Left ventricle myocardium superior (tissue), 1 donor: ENCODE data around the gene DTD1. TPM values are rescaled to one million over a fixed set of nuclear protein-coding genes. Genes with fewer than 3 reads are reported as not detected.
"Not testable (repeated sequence)": the region's sequence is repeated elsewhere in the genome, so short reads cannot be mapped to it uniquely, and the experiment has no call there.

Source experiments
- ATAC-seq: fragments of 200-7000 bp; cut with Tn5 transposase; one replicate; pipeline ENCODE4 v1.9.1; 2020; ENCODE audit warnings: mild to moderate bottlenecking, moderate library complexity
- DNase-seq: peaks from one replicate; pipeline ENCODE4 v3.0.0-alpha.2; 2020
- intact Hi-C: fragments of 100-400 bp; cut with micrococcal nuclease; formaldehyde crosslinking; loops from one replicate; pipeline ENCODE4 v1.11.0; 2022
- total RNA-seq: library from RNA; stranded (reverse); fragmentation: NEBNext Ultra II Directional; extraction: Animal tissue kit (Norgen Biotek cat#: 25700); gene quantifications from one replicate; pipeline ENCODE4 v1.2.1, GENCODE V29; 2021
- donor health status: DM: no; HTN: yes; CAD: no; lungs with severe emphysema.

DTD1 gene
- total RNA-seq, 1 donor from 2014 or later, result 10.7 TPM

DNA sequence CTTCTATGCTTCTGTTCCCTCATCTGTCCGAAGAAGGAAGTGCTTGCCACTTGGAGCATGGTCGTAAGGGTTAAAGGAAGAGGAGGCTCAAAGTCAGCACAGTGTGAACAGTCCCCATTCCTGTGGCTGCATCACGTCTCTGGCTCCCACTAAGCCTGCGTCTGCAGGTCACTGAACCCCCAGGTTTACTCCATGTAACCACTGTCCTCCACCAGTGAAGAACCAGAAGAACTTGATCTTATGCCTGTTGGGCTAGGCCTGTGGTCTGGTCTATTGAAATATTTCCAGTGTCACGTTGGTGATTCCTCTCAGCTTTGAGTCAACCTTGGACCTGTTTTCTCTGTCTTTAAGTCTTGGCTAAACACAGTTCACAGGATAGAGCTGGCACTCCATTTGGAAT, 179.8 kb downstream of the DTD1 start:
- intact Hi-C loops, result no loop called here
- ATAC-seq (no peak), DNase-seq (no peak)

DNA sequence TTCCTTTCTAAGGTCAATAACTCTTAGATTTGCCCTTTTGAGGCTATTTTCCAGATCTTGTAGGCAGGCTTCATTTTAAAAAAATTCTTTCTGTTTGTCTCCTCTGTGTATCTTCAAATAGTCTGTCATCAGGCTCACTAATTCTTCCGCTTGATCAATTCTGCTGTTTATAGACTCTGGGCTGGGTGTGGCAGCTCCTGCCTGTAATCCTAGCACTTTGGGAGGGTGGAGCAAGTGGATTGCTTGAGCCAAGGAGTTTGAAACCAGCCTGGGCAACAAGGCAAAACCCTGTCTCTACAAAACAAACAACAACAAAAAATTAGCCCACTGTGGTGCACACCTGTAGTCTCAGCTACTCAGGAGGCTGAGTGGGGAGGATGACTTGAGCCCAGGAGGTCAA, 185.7 kb downstream of the DTD1 start:
- intact Hi-C loops, result no loop called here
- ATAC-seq, result no peak
- no peak for DNase-seq

DNA sequence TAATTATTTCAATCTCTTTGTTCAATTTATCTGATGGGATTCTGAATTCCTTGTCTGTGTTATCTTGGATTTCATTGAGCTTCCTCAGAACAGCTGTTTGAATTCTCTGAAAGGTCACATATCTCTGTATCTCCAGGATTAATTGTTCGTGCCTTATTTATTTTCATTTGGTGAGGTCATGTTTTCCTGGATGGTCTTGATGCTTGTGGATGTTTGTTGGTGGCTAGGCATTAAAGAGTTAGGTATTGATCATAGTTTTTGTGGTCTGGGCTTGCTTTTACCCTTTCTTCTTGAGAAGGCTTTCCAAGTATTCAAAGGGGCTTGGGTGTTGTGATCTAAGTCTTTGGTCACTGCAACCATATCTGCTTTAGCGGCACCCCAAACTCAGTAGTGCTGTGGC, 186.4 kb downstream of the DTD1 start:
- ATAC-seq (no peak), DNase-seq (no peak)
- intact Hi-C loops, result no loop called here

DNA sequence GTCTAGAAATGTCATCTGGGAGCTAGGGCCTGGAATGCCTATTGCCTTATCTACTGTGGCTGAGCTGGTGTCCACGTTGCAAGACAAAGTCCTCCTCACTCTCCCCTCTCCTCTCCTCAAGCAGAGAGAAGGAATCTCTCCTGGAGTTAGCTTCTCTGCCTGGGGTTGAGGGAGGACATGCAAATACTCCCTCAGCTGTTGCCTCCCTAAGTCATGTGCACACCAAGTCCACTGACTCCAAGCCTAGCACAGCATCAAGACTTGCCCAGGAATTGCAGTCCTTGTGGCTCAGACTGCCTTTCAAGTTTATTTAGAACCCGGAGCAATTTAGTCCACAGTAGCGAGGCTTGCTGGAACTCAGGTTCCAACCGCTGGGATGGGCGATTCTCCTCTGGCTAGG, 187.8 kb downstream of the DTD1 start:
- ATAC-seq (no peak), DNase-seq (no peak)
- intact Hi-C loops, result no loop called here

DNA sequence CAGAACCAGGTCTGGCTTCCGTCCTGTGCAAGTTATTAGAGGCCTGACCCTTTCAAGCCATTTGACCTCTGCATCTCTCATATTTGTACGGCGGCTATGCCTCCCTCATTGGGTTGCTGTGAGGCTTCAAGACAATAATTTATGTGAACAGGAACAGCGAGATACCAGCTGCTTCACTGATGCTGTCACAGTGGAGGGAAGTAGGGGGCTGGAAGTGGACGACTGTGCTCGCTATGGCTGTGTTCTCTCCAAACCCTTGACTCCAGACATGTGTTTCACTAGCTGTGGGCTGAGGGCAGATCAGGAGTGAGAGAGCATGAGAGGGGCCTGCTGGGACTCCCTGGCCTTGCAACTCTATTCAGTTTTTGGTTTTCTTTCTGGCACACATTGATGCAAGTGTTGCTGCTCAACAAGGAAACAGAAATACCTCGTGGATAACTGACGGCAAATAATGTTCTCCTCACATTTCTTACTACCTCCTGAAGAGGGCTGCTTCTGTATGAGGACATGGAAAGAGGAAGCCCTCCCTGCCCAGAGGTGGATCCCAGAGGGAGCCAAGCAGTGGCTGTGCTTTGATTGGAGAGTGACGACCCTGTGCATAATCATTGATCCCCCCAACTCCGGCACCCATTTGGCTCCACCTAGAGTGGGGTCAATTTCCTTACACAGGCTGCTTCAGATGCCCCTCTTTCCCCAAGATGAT, 191.0 kb downstream of the DTD1 start:
- intact Hi-C loops, result no loop called here
- ATAC-seq (no peak), DNase-seq (no peak)

DNA sequence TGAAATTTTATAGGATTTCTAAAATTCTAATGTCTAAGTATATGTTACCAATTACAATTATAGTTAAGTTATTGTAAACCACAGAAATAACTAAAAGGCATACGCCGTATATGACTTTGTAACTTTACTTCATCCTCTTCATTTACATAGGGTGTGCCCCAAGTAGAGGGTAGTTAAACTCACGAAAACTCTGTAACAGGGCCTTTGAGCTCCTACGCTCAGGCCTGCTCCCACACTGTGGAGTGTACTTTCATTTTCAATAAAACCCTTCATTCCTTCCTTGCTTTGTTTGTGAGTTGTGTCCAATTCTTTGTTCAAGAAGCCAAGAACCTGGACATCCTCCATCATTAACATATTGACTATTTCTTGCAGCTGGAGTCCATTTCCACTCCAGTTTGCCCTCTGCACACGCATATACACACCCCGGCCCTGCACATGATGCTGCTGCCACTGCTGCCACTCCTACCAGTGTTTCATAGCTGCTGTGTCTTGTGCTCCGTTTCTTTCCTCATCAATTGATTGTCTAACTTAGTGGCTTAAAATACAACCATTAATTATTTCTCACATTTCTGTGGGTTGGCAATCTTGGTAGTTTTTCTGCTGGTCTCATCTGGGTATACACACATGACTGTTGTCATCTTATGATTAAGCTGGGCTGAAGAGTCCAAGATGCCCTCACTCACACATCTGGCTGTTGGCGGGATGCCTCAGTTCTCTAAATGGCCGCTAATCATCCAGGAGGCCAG, 192.7 kb downstream of the DTD1 start:
- ATAC-seq, result no peak
- no peak for DNase-seq
- intact Hi-C loops, result no loop called here

DNA sequence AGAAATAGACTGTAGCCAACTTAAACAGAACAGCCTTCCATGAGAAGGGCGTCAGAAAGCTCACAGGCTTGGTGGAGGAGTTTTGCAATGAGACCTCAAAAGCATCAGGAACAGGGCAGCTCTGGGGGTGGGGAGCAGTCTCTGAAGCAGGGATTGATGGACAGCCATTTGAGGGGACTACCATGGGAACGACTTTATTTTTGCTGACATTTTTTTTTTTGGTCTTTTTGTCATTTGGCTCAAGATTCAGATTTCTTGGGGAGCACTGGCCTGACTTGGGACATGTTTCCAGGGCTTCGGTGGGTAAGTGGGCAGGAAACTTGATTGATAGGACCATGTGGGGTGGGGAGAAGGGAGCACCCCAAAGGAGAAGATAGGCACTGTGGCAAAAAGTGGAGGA, 193.7 kb downstream of the DTD1 start:
- DNase-seq (no peak), ATAC-seq (no peak)
- intact Hi-C loops, result no loop called here

DNA sequence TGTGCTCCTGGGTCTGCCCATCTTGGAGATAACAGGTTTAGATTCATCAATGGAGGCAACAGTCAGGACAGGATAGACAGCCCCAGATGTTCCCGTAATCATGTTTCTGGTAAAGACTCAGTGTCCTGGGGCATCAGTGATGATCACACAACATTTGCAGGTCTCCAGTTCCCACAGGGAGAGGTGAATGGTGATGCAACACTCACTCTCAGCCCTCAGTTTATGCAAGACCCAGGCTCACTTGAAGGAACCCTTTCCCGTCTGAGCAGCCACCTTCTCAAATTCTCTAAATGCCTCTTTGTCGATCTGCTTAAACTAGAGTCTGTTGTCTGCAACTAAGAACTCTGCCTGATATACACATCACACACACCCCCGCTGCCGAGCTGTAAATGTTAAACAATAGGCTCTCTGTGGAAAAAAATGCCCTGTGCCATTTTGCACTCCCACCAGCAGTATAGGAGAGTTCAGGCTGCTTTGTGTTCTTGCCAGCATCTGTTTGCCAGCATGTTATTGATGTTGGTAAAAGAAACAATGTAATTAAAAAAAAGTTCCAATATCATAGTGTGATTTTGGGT, 195.6 kb downstream of the DTD1 start:
- DNase-seq (no peak), ATAC-seq (no peak)
- intact Hi-C loops, result no loop called here

DNA sequence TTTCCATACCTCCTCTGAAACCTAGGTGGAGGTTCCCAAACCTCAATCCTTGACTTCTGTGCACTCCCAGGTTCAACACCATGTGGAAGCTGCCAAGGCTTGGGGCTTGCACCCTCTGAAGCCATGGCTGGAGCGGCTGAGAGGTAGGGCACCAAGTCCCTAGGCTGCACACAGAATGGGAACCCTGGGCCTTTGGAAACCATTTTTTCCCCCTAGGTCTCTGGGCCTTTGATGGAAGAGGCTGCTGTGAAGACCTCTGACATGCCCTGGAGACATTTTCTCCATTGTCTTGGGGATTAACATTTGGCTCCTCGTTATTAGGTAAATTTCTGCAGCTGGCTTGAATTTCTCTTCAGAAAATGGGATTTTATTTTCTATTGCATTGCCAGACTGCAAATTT, 199.2 kb downstream of the DTD1 start:
- intact Hi-C loops, DNase-seq, ATAC-seq: not testable (repeated sequence)

DNA sequence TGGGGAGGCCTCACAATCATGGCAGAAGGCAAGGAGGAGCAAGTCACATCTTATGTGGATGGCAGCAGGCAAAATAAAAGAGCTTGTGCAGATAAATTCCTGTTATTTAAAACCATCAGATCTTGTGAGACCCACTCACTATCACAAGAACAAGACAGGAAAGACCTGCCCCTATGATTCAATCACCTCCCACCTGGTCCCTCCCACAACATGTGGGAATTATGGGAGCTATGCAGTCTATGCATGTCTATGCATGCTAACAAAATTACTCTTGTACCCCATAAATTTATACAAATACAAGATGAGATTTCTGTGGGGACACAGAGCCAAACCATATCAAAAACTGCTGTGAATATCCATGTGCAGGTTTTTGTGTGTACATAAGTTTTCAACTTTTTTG, 200.2 kb downstream of the DTD1 start:
- ATAC-seq (no peak), DNase-seq (no peak)
- intact Hi-C loops, result no loop called here

DNA sequence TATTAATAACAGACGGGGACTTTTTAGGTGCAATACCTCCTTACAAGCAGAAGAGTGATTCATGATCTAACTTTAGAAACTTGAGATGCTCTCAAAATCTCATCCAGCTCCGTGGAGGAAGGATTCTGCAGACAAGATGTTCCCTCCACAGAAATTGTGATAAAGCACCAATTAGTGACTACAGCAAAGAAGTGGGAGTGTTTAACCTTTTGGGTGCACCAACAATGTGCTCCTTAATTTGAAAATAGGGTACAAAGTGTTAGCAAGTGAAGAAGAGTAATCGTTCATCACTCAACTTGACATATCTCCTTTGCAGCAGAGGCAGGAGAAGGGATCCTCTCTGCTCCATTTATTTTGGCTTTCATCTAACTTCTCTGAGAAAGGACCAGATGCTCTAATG, 202.9 kb downstream of the DTD1 start:
- intact Hi-C loops, result no loop called here
- ATAC-seq, result no peak
- no peak for DNase-seq

DNA sequence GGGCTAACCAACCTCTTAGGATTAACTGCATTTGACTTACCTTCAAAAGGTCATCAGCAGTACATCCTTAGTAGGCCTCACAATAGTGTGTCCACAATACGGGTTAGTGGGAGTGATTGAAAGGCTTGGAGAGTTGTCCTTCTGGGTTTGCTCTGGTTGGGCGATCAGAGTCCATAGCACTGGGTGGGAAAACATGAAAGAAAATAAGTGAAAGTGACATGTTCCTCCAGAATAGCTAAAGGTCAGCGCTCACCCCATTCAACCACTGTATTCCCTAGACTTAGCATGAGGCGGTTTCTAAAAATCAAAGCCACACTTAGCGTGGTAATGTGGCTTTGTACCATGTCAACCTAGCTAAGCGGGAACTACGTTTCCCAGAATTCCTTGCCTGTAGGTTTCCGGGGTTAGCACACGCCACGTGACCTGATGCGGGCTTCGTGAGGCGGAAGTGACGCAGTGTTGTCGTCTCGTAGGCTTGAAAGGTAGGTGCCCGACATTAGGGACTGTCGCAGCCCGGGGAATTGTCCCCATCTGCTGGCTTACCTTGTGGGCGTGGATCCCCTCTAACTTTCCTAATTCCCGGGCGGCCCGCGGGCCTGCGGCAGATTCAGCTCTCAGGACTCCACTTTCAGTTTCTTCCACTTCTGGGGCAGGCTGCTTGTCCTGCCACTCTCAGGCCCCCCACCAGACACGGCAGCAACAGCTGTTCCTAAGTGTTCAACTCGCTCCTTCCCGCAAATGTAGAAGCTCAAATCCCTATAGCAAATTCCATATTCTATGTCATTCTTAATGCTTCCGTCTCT, 206.0 kb downstream of the DTD1 start:
- intact Hi-C loops, result no loop called here
- peak; percentile 92 for DNase-seq
- peak; percentile 100 for ATAC-seq

DNA sequence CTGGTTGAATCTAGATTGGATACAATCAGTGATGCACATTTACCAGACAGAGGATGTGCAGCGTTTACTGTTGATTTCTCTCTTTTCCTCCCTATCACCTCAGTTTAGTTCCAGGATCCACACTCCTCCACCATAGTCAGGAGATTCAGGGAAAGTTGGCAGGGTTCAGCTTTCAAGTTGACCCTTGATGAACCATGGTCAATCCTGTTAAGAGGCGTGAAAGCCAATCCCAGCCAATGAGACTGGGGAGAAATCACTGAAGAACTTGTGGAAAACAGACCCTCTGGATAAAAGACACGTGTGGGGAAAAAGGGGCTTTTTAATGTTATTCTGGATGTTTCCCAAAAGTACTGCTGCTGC, 206.6 kb downstream of the DTD1 start:
- ATAC-seq (no peak), DNase-seq (no peak)
- intact Hi-C loops, result no loop called here

DNA sequence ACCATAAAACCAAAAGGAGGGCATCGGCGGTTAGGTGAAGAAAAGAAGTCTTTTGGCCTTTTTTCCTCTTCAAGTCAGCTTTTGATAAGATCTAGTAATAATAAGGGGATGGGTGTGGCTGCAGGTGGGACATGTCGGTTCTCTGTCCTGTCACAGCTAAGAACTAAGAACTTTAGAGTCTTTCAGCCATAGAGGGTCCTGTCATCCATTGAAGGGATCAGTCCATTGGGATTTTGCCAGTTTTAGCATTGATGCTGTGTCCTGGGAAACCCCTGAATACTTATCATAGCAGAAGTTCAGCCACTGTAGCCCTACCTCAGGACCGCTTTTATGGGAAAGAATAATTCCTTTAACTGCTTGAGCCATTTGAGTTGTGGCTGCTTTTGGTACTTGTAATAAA, 207.5 kb downstream of the DTD1 start:
- no peak for DNase-seq
- intact Hi-C loops, result no loop called here
- ATAC-seq, result no peak

DNA sequence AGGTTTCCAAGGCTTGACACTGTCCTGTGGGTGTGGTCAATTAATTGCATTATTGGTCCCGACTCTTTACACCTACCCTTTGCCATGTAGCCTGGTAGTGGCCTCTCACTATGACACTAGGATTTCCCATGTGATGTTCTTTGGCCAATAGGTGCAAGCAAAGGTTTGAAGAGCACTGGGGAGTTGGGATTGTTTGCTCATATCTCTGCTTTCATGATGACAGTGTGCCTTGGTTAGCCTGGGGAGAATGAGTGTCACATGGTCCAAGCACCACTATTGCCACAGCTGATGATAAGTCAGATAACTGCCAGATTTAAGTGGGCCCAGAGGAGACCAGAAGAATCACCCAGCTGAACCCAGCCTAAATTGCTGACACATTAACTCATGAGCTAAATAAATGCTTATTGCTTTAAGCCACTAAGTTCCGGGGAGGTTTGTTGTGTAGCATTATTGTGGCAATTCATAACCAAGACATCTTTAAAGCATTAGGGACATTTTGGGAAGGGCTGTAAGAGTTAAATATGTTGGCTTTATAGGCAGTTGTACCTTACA, 208.5 kb downstream of the DTD1 start:
- no peak for DNase-seq
- no peak for ATAC-seq
- intact Hi-C loops, result no loop called here

DNA sequence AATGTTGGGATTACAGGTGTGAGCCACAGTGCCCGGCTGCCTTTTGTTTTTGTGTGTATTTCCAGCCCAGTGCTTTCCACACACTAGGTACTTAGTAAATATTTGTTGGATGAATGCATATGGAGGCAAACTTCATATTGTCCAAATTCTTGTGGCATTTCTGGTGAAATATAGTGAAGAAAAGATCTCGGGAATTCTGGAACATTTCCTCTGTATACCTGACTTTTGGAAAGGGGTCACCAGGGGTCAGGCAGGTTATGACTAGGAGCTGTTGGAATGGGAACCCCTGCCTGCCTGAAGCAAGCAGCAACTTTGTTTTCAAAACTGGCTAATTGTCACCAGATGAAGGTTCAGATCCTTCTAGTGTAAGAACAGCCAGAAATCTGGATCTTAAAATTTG, 213.7 kb downstream of the DTD1 start:
- DNase-seq (no peak), ATAC-seq (no peak)
- intact Hi-C loops, result no loop called here

DNA sequence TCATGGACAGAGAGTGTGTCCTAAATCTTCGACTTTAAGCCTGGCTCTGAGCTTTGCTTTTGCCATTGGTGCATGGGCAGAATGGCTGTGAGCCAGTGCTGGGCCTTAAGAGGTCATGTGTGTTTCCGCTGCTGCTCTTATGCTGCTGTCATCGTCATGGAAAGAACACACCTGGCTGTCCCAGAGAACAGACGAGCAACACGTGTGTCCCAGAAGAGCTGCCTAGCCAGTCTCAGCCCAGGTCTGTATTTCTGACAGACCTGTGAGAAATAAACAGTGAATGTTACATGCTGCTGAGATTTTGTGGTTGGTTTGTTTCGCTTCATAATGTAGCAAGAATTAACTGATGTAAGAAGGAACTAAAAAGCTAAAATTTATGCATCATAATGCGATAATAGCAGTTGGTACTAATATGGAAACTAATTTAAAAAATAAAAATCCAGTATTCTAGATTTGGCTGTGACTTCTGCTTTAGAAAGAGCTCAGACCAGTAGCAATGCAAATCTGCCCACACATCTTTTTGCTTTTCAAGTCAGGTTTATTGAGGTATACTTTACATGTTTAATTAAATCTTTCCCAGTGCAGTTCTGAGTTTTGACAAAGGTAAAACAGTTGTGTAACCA, 214.3 kb downstream of the DTD1 start:
- intact Hi-C loops, result no loop called here
- ATAC-seq (no peak), DNase-seq (no peak)

DNA sequence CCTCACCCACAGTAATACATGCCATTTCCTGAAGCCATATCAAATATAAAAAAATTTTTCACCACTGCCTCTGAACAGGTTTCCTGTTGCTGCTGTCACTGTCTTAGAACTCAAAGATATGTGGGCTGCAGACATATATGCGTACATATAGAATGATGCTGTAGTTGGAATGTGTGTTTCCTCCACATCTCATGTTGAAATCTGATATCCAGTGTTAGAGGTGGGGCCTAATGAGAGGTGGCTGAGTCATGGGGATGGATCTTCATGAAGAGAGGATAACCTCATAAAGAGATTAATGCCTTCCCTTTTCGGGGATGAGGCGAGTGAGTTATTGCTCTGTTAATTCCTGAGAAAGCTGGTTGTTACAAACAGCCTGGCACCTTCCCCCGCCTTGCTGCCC, 218.0 kb downstream of the DTD1 start:
- DNase-seq (no peak), ATAC-seq (no peak)
- intact Hi-C loops, result no loop called here

DNA sequence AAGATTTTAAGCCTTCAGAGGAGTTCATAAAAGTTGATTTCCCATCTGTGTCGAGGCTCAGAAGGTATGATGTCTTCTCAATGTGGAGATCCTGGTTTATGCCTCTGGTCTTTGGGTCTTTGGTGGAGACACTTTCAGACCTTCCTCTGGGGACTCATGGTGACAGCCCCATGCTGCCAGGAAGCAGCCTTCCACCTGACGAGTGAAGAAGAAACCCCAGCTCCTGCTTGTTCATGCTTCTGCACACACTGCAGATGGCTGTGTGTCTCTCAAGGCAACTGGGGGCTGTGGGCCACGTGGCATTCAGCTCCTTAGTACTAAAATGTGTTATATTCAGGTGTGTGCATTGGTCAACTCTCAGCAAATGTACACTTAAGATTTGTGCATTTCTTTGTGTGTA, 220.9 kb downstream of the DTD1 start:
- ATAC-seq (no peak), DNase-seq (no peak)
- intact Hi-C loops, result no loop called here
